PC-9 (cell line): Measurements from ENCODE around the gene INPPL1. TPM values are rescaled to one million over a fixed set of nuclear protein-coding genes. Genes with fewer than 3 reads are reported as not detected.
"Not testable (repeated sequence)": the region's sequence is repeated elsewhere in the genome, so short reads cannot be mapped to it uniquely, and the experiment has no call there.

Experiments
- BruUV-seq: library from RNA; stranded (reverse); fragments of 400-500 nt; replicated peaks from 2 replicates; lab custom pipeline; 2021; lab: Mats Ljungman, UMichigan
- CTCF ChIA-PET: fragments of 300-600 bp; sonication (Branson Sonifier 250); formaldehyde crosslinking; loops from one replicate; lab custom pipeline; 2022; ENCODE audit warnings: antibody characterized with exemption; lab: Charles Lee
- POLR2A ChIA-PET: fragments of 300-600 bp; sonication (Branson Sonifier 250); formaldehyde crosslinking; loops from one replicate; lab custom pipeline; 2022; ENCODE audit warnings: antibody characterized with exemption; ENCODE audit not compliant: unreplicated experiment; lab: Charles Lee
- DNase-seq, 2 experiments: peaks; one replicate each; pipeline versions ENCODE4 v3.0.0 to v3.0.0-alpha.2; 2015 to 2022; ENCODE audit warnings: mixed read lengths in 1 of 2
- H2AFZ ChIP-seq: fragments of 200-600 bp; sonication (generic); 2 replicates; pipeline ENCODE4 v1.8.1; 2017; ENCODE audit warnings: antibody characterized with exemption
- H3F3A ChIP-seq: fragments of 200-600 bp; sonication (generic); 2 replicates; pipeline ENCODE4 v1.8.1; 2017; ENCODE audit warnings: antibody characterized with exemption, mild to moderate bottlenecking, low read depth; ENCODE audit not compliant: insufficient read depth
- H3K27ac ChIP-seq: fragments of 200-600 bp; sonication (generic); 2 replicates; pipeline ENCODE4 v1.6.1; 2016; ENCODE audit warnings: mixed run types
- H3K27me3 ChIP-seq: fragments of 200-600 bp; sonication (generic); 2 replicates; pipeline ENCODE4 v1.6.1; 2016; ENCODE audit warnings: low read depth, mixed run types; ENCODE audit not compliant: insufficient read depth
- H3K36me3 ChIP-seq: fragments of 200-600 bp; sonication (generic); 2 replicates; pipeline ENCODE4 v1.6.1; 2016; ENCODE audit warnings: low read depth, mixed run types
- H3K4me1 ChIP-seq: fragments of 200-600 bp; sonication (generic); replicated peaks from 2 replicates; pipeline ENCODE4 v1.6.1; 2016; ENCODE audit warnings: mixed run types; ENCODE audit not compliant: insufficient read depth
- H3K4me2 ChIP-seq: fragments of 200-600 bp; sonication (generic); 2 replicates; pipeline ENCODE4 v1.6.1; 2017; ENCODE audit warnings: mixed run types
- H3K4me3 ChIP-seq: fragments of 200-600 bp; sonication (generic); 2 replicates; pipeline ENCODE4 v1.6.1; 2016; ENCODE audit warnings: mixed run types
- H3K79me2 ChIP-seq: fragments of 200-600 bp; sonication (generic); 2 replicates; pipeline ENCODE4 v1.6.1; 2017; ENCODE audit warnings: low read depth, mixed run types
- H3K9me2 ChIP-seq: fragments of 200-600 bp; sonication (generic); 2 replicates; pipeline ENCODE4 v1.8.1; 2017; ENCODE audit warnings: mild to moderate bottlenecking; ENCODE audit not compliant: insufficient read depth
- H3K9me3 ChIP-seq: fragments of 200-600 bp; sonication (generic); 2 replicates; pipeline ENCODE4 v1.8.1; 2016; ENCODE audit warnings: low read depth; ENCODE audit not compliant: insufficient read depth
- H4K20me1 ChIP-seq: fragments of 200-600 bp; sonication (generic); 2 replicates; pipeline ENCODE4 v1.8.1; 2017; ENCODE audit not compliant: insufficient read depth
- EZH2 ChIP-seq: fragments of 200-600 bp; sonication (generic); IDR thresholded peaks from 2 replicates; pipeline ENCODE4 v1.8.0; 2017; ENCODE audit warnings: antibody characterized with exemption, low read depth
- intact Hi-C: fragments of 100-400 bp; cut with micrococcal nuclease; formaldehyde crosslinking; loops from one replicate; pipeline ENCODE4 v1.10.0; 2022; ENCODE audit not compliant: unreplicated experiment
- total RNA-seq: library from RNA; stranded (reverse); gene quantifications from 2 replicates; pipeline ENCODE4 v1.2.3, GENCODE V29; 2021
- TF ChIP-seq, protein P1 (sequence below): fragments of 200-600 bp; sonication (generic); conservative IDR thresholded peaks from 2 replicates; pipeline ENCODE4 v1.6.1; 2017; ENCODE audit warnings: mixed run types, antibody characterized with exemption, mild to moderate bottlenecking, moderate library complexity

Gene INPPL1
- total RNA-seq, 1 experiment from 2014 or later = 199 TPM

DNA sequence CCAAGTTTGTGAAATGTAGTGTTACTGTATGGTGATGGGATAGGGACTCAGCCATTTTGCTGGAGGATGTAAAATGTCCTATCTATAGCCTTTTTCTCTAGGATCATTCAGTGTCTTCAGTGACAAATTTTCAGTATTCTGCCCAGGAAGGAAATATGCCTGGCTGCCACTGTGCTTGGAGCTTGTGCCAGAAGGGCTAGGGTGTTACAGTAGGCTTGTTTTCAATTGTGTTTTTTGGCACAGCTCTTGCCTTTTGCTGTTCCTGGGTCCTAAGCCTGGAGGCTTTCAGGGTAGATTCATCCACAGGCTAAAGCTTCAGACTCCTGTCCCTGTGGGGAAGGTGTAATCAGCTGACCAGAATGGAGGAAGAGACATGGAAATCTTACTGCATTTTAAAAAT is 41.4 kb downstream of the INPPL1 start:
- no peaks in the 10 kb centered on the region for H3F3A ChIP-seq
- H3K79me2 ChIP-seq = no peaks in the 10 kb centered on the region
- no peak for DNase-seq
- ChIA-PET CTCF (no interaction called here), POLR2A (no interaction called here)
- TF ChIP-seq EZH2 = no peak
- TF ChIP-seq, protein P1, sequence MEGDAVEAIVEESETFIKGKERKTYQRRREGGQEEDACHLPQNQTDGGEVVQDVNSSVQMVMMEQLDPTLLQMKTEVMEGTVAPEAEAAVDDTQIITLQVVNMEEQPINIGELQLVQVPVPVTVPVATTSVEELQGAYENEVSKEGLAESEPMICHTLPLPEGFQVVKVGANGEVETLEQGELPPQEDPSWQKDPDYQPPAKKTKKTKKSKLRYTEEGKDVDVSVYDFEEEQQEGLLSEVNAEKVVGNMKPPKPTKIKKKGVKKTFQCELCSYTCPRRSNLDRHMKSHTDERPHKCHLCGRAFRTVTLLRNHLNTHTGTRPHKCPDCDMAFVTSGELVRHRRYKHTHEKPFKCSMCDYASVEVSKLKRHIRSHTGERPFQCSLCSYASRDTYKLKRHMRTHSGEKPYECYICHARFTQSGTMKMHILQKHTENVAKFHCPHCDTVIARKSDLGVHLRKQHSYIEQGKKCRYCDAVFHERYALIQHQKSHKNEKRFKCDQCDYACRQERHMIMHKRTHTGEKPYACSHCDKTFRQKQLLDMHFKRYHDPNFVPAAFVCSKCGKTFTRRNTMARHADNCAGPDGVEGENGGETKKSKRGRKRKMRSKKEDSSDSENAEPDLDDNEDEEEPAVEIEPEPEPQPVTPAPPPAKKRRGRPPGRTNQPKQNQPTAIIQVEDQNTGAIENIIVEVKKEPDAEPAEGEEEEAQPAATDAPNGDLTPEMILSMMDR = no peak
- no peak overlapping the region for H3K27ac ChIP-seq
- intact Hi-C loops = no loop called here
- H4K20me1 ChIP-seq = no peaks in the 10 kb centered on the region
- H3K4me1 ChIP-seq = 0 out of 2 replicates have a peak, but pooled peaks cover 4% of the 10 kb centered on the region
- H3K27me3 ChIP-seq = no peaks in the 10 kb centered on the region
- no peaks in the 10 kb centered on the region for H3K9me3 ChIP-seq
- no peak overlapping the region for H2AFZ ChIP-seq
- BruUV-seq = no TSS peak
- no peak overlapping the region for H3K4me3 ChIP-seq
- H3K9me2 ChIP-seq = no peaks in the 10 kb centered on the region; the same call in 1 of the 2 replicates
- H3K4me2 ChIP-seq = no peak overlapping the region
- no peaks in the 10 kb centered on the region for H3K36me3 ChIP-seq

DNA sequence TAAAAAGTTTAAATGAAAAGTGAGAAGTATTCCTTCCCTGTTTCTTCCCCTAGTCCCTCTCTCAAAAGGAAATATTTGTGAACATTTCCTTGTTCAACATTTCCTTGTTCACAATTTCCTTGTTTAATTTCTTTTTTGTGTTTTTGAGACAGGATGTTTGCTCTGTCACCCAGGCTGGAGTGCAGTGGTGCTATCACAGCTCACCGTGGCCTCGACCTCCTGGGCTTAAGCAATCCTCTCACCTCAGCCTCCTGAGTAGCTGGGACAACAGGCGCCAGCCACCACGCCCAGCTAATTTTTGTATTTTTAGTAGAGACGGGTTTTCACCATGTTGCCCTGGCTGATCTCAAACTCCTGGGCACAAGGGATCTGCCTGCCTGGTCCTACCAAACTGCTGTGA is 42.4 kb downstream of the INPPL1 start:
- H3F3A ChIP-seq, H3K27ac ChIP-seq, H3K4me1 ChIP-seq, H3K79me2 ChIP-seq, H3K27me3 ChIP-seq, H3K9me2 ChIP-seq, H3K4me3 ChIP-seq, H2AFZ ChIP-seq, H4K20me1 ChIP-seq, DNase-seq, BruUV-seq, H3K9me3 ChIP-seq, intact Hi-C loops, H3K36me3 ChIP-seq, CTCF ChIA-PET, H3K4me2 ChIP-seq: not testable (repeated sequence)
- POLR2A ChIA-PET = interaction anchor here (0.6 kb wide), 3 partner anchors 12 to 634 kb away, joined by 3 to 6 read pairs (median 4); no protein-coding TSS in a partner anchor

GRCh38 chr11:72267956-72268617 is 43.5 kb downstream of the INPPL1 start:
- no peak overlapping the region for H3K4me2 ChIP-seq
- H3K36me3 ChIP-seq = no peaks in the 10 kb centered on the region
- POLR2A ChIA-PET = no interaction called here
- no peaks in the 10 kb centered on the region for H3K79me2 ChIP-seq
- no peaks in the 10 kb centered on the region for H4K20me1 ChIP-seq
- H3F3A ChIP-seq = no peaks in the 10 kb centered on the region; the same call in 1 of the 2 replicates
- intact Hi-C loops = no loop called here
- CTCF ChIA-PET = interaction anchor here (0.6 kb wide), 1 partner anchor 163 kb away, joined by 3 read pairs; no protein-coding TSS in a partner anchor
- BruUV-seq = no TSS peak
- no peak for TF ChIP-seq EZH2
- TF ChIP-seq, protein P1 = no peak
- H3K4me1 ChIP-seq = 0 out of 2 replicates have a peak, but pooled peaks cover 4% of the 10 kb centered on the region
- no peak for DNase-seq
- H3K27me3 ChIP-seq = no peaks in the 10 kb centered on the region
- no peaks in the 10 kb centered on the region; the same call in 1 of the 2 replicates for H3K9me2 ChIP-seq
- H2AFZ ChIP-seq = no peak overlapping the region
- no peak overlapping the region for H3K4me3 ChIP-seq
- no peak overlapping the region for H3K27ac ChIP-seq
- H3K9me3 ChIP-seq = no peaks in the 10 kb centered on the region; the same call in 1 of the 2 replicates
